ENCODE data around the gene ARPC5.
A peak's percentile ranks its signal among the peaks of the same experiment; 100 is the strongest.
"Not testable (repeated sequence)": the region's sequence is repeated elsewhere in the genome, so short reads cannot be mapped to it uniquely, and the experiment has no call there.

Gene ARPC5

DNA sequence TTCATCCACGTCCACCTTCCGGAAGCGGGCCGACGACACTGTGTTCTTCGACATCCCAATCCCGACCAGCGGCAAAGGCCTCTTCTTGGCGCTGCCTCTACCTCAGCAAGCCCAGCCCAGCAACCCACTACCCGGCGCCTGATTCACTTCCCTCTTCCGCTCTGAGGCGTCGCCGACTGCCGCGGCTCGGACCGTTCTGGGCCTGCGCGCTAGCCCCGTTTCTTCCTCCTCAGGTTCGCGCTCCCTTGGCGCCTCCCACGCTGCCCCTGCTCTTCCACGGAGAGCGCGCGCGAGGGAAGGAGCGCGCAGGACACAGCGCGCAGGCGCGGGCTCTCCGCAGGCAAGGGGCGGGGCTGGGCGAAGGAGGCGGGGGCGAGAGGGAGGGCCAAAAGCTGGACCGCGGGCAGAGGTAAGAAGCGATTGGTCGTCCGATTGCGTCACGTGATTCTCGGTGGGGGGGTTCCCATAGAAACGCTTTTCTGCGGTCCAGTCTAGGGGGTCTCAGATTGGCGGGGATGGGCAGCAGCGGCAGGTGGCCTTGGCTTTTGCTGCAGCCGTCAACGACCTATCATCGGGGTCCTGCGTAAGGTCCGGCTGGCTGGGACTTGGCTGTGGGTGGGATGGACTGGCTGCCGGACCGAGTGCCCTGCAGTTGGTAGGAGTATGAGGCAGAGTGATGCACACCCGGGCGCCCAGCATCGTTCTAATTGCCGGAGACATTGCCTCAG, at the start of gene ARPC5:
Gene ARPC5 (minus strand): TSS at position 178 of the 728 bp plus-strand sequence. CDS start 124 bp downstream, at position 54.
- no peaks in the 10 kb centered on the region for H3K27me3 ChIP-seq (ENCODE audit: control insufficient read depth, insufficient read depth, low read length)
- no peaks in the 10 kb centered on the region for H3K9me3 ChIP-seq (ENCODE audit: control insufficient read depth, low read length)
- no peak within 1 kb of the TSS for H3K9ac ChIP-seq
- H3K4me1 ChIP-seq = no peaks in the 10 kb centered on the region
- H2AFZ ChIP-seq = peak within 1 kb of the TSS; percentile 79
- peak within 1 kb of the TSS; percentile 77 for H3K27ac ChIP-seq
- peak within 1 kb of the TSS; percentile 96 for H3K4me3 ChIP-seq (ENCODE audit: low read depth, low read length)
- H3K4me2 ChIP-seq (ENCODE audit: low read length) = peak within 1 kb of the TSS; percentile 97
- H3K79me2 ChIP-seq = no peaks in the 10 kb centered on the region
- TF ChIP-seq, protein P1, sequence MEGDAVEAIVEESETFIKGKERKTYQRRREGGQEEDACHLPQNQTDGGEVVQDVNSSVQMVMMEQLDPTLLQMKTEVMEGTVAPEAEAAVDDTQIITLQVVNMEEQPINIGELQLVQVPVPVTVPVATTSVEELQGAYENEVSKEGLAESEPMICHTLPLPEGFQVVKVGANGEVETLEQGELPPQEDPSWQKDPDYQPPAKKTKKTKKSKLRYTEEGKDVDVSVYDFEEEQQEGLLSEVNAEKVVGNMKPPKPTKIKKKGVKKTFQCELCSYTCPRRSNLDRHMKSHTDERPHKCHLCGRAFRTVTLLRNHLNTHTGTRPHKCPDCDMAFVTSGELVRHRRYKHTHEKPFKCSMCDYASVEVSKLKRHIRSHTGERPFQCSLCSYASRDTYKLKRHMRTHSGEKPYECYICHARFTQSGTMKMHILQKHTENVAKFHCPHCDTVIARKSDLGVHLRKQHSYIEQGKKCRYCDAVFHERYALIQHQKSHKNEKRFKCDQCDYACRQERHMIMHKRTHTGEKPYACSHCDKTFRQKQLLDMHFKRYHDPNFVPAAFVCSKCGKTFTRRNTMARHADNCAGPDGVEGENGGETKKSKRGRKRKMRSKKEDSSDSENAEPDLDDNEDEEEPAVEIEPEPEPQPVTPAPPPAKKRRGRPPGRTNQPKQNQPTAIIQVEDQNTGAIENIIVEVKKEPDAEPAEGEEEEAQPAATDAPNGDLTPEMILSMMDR (IDR thresholded peaks at IDR 0.05) = no peak
- H3K36me3 ChIP-seq (ENCODE audit: control insufficient read depth, insufficient read depth, low read length) = no peaks in the 10 kb centered on the region

DNA sequence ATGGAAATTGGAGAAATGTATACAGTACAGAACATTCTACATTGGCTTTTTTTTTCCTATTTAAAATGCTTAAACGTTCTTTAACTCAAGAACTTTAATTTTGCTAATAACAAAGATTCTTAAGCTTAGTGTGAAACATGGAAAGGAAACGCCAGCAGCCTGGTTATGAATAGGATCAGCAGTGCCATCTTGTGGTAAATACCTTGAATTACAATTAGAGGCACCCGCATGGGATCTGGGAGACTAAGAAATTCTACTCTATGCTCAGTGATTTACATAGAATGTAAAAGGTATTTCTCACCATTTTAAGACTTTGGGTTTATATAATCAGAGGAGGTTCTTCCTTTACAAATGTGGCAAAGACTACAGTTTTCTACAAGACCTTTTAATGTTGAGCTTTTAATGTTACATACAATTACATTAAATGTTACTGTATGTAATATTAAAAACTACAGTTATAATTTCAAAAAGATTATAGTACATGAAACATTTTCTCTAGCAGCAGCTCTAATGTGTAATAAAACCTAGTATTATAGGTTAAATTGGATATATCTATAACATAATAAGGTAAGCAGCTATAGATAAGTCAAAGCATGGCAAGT, 49.6 kb upstream of the ARPC5 start:
- no peaks in the 10 kb centered on the region for H3K79me2 ChIP-seq
- TF ChIP-seq, protein P1 (IDR thresholded peaks at IDR 0.05) = peak; percentile 18
- no peak overlapping the region for H3K4me2 ChIP-seq (ENCODE audit: low read length)
- no peak overlapping the region for H2AFZ ChIP-seq
- no peak overlapping the region for H3K27ac ChIP-seq
- no peak overlapping the region for H3K9ac ChIP-seq
- no peaks in the 10 kb centered on the region for H3K36me3 ChIP-seq (ENCODE audit: control insufficient read depth, insufficient read depth, low read length)
- no peaks in the 10 kb centered on the region for H3K4me1 ChIP-seq
- no peaks in the 10 kb centered on the region for H3K9me3 ChIP-seq (ENCODE audit: control insufficient read depth, low read length)
- no peaks in the 10 kb centered on the region for H3K27me3 ChIP-seq (ENCODE audit: control insufficient read depth, insufficient read depth, low read length)
- H3K4me3 ChIP-seq (ENCODE audit: low read depth, low read length) = no peak overlapping the region

DNA sequence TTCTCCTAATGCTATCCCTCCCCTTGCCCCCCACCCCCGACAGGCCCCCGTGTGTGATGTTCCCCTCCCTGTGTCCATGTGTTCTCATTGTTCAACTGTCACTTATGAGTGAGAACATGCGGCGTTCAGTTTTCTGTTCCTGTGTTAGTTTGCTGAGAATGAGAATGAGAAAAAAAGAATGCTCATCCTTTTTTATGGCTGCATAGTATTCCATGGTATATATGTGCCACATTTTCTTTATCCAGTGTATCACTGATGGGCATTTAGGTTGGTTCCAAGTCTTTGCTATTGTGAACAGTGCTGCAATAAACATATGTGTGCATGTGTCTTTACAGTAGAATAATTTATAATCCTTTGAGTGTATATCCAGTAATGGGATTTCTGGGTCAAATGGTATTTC, 43.8 kb upstream of the ARPC5 start:
- H3K27me3 ChIP-seq (ENCODE audit: control insufficient read depth, insufficient read depth, low read length); H3K36me3 ChIP-seq (ENCODE audit: control insufficient read depth, insufficient read depth, low read length); H3K4me2 ChIP-seq (ENCODE audit: low read length); H3K27ac ChIP-seq; H3K4me1 ChIP-seq; H3K79me2 ChIP-seq; H3K9me3 ChIP-seq (ENCODE audit: control insufficient read depth, low read length); H3K9ac ChIP-seq; H2AFZ ChIP-seq; H3K4me3 ChIP-seq (ENCODE audit: low read depth, low read length): not testable (repeated sequence)

DNA sequence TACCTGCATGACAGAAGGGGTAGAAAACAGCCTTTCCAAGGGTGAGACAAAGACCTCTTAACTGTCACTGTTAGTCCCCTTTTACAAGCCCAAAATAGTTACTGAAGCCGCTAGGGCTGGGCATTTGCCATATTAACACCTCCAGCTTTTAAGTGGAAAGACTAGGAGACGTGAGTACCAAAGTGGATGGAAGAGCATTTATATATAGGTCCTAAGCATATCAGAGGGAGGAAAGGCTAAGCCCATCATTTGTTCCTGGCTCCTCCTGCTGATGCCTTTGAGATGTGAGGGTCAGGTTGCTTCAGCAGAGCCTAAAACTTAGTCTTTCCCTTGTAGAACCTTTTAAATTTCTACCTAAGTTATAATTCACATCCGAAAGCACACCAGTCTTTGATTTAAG, 43.2 kb upstream of the ARPC5 start:
- Histone ChIP-seq H3K27ac (no peak overlapping the region), H3K9me3 (ENCODE audit: control insufficient read depth, low read length) (no peaks in the 10 kb centered on the region)
- TF ChIP-seq, protein P1 (IDR thresholded peaks at IDR 0.05) = no peak

DNA sequence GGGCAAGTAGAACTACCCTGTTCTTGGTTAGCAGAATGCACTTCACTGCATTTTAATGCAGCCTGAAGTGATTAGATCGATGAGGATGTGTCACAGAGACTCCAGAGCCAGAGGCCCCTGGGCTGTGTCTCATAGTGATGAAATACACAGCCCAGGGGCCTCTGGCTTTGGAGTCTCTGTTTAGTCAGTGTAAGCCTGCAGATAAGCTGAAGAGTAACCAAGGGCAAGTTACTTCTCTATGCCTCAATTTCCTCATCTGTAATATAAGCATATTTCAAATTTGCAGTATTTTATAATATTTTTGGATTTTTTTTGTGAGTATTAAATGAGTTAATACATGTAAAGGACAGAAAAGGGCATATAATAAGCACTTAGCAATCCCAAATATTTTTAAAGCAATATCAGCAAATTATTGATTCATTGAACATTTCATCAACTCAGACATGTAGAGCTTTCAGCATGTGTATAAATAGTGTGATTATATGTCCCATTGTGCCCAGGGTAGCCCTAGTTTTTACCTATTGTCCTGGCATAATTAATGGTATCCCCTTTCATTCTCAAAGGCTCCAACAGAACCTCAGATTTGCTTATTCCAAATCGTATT, 41.1 kb upstream of the ARPC5 start:
- TF ChIP-seq, protein P1 (IDR thresholded peaks at IDR 0.05) = no peak
- Histone ChIP-seq H3K9ac (no peak overlapping the region), H3K4me1 (no peaks in the 10 kb centered on the region), H3K4me3 (ENCODE audit: low read depth, low read length) (no peak overlapping the region), H3K4me2 (ENCODE audit: low read length) (no peak overlapping the region), H3K36me3 (ENCODE audit: control insufficient read depth, insufficient read depth, low read length) (no peaks in the 10 kb centered on the region), H2AFZ (no peak overlapping the region), H3K27ac (no peak overlapping the region), H3K79me2 (peaks cover 4% of the 10 kb centered on the region), H3K9me3 (ENCODE audit: control insufficient read depth, low read length) (no peaks in the 10 kb centered on the region), H3K27me3 (ENCODE audit: control insufficient read depth, insufficient read depth, low read length) (no peaks in the 10 kb centered on the region)

More for the DNA sequence above, 43.2 kb upstream of the ARPC5 start:
- peaks cover 4% of the 10 kb centered on the region for H3K79me2 ChIP-seq
- no peak overlapping the region for H3K4me2 ChIP-seq (ENCODE audit: low read length)
- H3K4me3 ChIP-seq (ENCODE audit: low read depth, low read length) = no peak overlapping the region
- no peak overlapping the region for H2AFZ ChIP-seq
- H3K9ac ChIP-seq = no peak overlapping the region
- H3K27me3 ChIP-seq (ENCODE audit: control insufficient read depth, insufficient read depth, low read length) = no peaks in the 10 kb centered on the region
- H3K4me1 ChIP-seq = no peaks in the 10 kb centered on the region
- no peaks in the 10 kb centered on the region for H3K36me3 ChIP-seq (ENCODE audit: control insufficient read depth, insufficient read depth, low read length)

All from parathyroid adenoma (tissue), 2 donors.